Right atrium auricular region (tissue), 2 donors: ENCODE results near the gene MEIS1. TPM values are rescaled to one million over a fixed set of nuclear protein-coding genes. Genes with fewer than 3 reads are reported as not detected.

Experiments
- DNase-seq: peaks from one replicate; pipeline ENCODE4 v3.0.0-alpha.2; 2019; ENCODE audit warnings: low spot score
- H3K27ac ChIP-seq, 2 donors: fragments of 200-600 bp; sonication (generic); 1 replicate in 1 of 2; 2 replicates in 1 of 2; pipeline ENCODE4 v1.5.1; 2016 to 2019
- H3K27me3 ChIP-seq, 2 donors: fragments of 200-600 bp; sonication (generic); one replicate each; pipeline versions ENCODE4 v1.5.1 to v1.6.0; 2017 to 2019
- H3K36me3 ChIP-seq: fragments of 200-600 bp; sonication (generic); one replicate; pipeline ENCODE4 v1.5.1; 2016
- H3K4me1 ChIP-seq, 2 donors: fragments of 200-600 bp; sonication (generic); one replicate each; pipeline versions ENCODE4 v1.5.1 to v1.6.0; 2017 to 2019
- H3K4me3 ChIP-seq, 2 donors: fragments of 200-600 bp; sonication (generic); 1 replicate in 1 of 2; 2 replicates in 1 of 2; pipeline ENCODE4 v1.5.1; 2017 to 2019; ENCODE audit warnings: mild to moderate bottlenecking in 1 of 2, moderate library complexity in 1 of 2
- H3K9me3 ChIP-seq, 2 donors: fragments of 200-600 bp; sonication (generic); one replicate each; pipeline ENCODE4 v1.5.1; 2019
- CTCF ChIP-seq, 2 donors: fragments of 200-600 bp; sonication (generic); IDR thresholded peaks; one replicate each; pipeline ENCODE4 v1.5.1; 2019; ENCODE audit warnings: antibody characterized with exemption in 2 of 2
- total RNA-seq, 2 donors: library from RNA; depleted of rRNA; stranded (reverse); fragments of >200 nt; gene quantifications; one replicate each; pipeline ENCODE4 v1.1.0, GENCODE V29; 2016

MEIS1 gene
- total RNA-seq, 2 donors from 2014 or later, result 13.6 to 16.7 TPM

GRCh38 chr2:66441581-66442320, 6.8 kb downstream of the MEIS1 start:
- Histone ChIP-seq H3K9me3 (no peaks in the 10 kb centered on the region), H3K27me3 (no peaks in the 10 kb centered on the region), H3K4me3 (peak overlapping the region; percentile 1 to 76), H3K4me1 (peaks cover 0 to 32% of the 10 kb centered on the region in 2 donors), H3K27ac (peak overlapping the region; percentile 89 to 94), H3K36me3 (no peaks in the 10 kb centered on the region)
- DNase-seq, result no peak
- no peak for TF ChIP-seq CTCF (IDR thresholded peaks at IDR 0.05)

- Histone ChIP-seq H3K4me1 (peaks cover 0 to 32% of the 10 kb centered on the region in 2 donors), H3K9me3 (no peaks in the 10 kb centered on the region), H3K27me3 (no peaks in the 10 kb centered on the region), H3K36me3 (no peaks in the 10 kb centered on the region), H3K27ac (peak overlapping the region; percentile 32 to 76), H3K4me3 (peak overlapping the region in 1 of 2 donors; percentile 44)
- no peak for DNase-seq
- no peak for TF ChIP-seq CTCF (IDR thresholded peaks at IDR 0.05)
These were observed 7.7 kb downstream of the MEIS1 start for GRCh38 chr2:66442516-66443185.

- Histone ChIP-seq H3K4me3 (peak overlapping the region; percentile 18 to 44), H3K4me1 (peaks cover 0 to 29% of the 10 kb centered on the region in 2 donors), H3K27me3 (no peaks in the 10 kb centered on the region), H3K9me3 (no peaks in the 10 kb centered on the region), H3K36me3 (no peaks in the 10 kb centered on the region), H3K27ac (peak overlapping the region; percentile 76 to 87)
- DNase-seq, result no peak
- no peak for TF ChIP-seq CTCF (IDR thresholded peaks at IDR 0.05)
These were observed 8.5 kb downstream of the MEIS1 start for GRCh38 chr2:66443186-66443978.

GRCh38 chr2:66443979-66444861, 9.3 kb downstream of the MEIS1 start:
- no peaks in the 10 kb centered on the region for H3K36me3 ChIP-seq
- H3K9me3 ChIP-seq, result no peaks in the 10 kb centered on the region
- peak overlapping the region; percentile 76 to 87 for H3K27ac ChIP-seq
- H3K4me3 ChIP-seq, result peak overlapping the region; percentile 18 to 44
- no peaks in the 10 kb centered on the region for H3K27me3 ChIP-seq
- DNase-seq, result no peak
- TF ChIP-seq CTCF (IDR thresholded peaks at IDR 0.05), result no peak
- peaks cover 0 to 27% of the 10 kb centered on the region in 2 donors for H3K4me1 ChIP-seq
